Ectodermal cell (in vitro differentiated cells): ENCODE results near the gene RNF151.
"Not testable (repeated sequence)": the region's sequence is repeated elsewhere in the genome, so short reads cannot be mapped to it uniquely, and the experiment has no call there.

ENCODE experiments used
- H3K27ac ChIP-seq: 2 replicates; pipeline ENCODE4 v1.7.0; 2013; ENCODE audit warnings: mild to moderate bottlenecking, low read depth, low read length; ENCODE audit not compliant: insufficient read depth, poor library complexity, severe bottlenecking
- H3K27me3 ChIP-seq: 2 replicates; pipeline ENCODE4 v1.7.0; 2013; ENCODE audit warnings: mild to moderate bottlenecking, low read length; ENCODE audit not compliant: insufficient read depth, control insufficient read depth, poor library complexity, severe bottlenecking
- H3K36me3 ChIP-seq: one replicate; pipeline ENCODE4 v1.7.0; 2013; ENCODE audit warnings: low read length; ENCODE audit not compliant: control insufficient read depth, insufficient read depth
- H3K4me1 ChIP-seq: one replicate; pipeline ENCODE4 v1.7.0; 2013; ENCODE audit warnings: low read length; ENCODE audit not compliant: control insufficient read depth, insufficient read depth
- H3K4me3 ChIP-seq: 2 replicates; pipeline ENCODE4 v1.7.0; 2013; ENCODE audit warnings: low read depth, low read length, control low read depth; ENCODE audit not compliant: insufficient read depth
- H3K9me3 ChIP-seq: 2 replicates; pipeline ENCODE4 v1.7.0; 2013; ENCODE audit warnings: mild to moderate bottlenecking, low read length, moderate library complexity; ENCODE audit not compliant: control insufficient read depth
- WGBS, 2 experiments: methylation state at CpG; one replicate each; pipeline ENCODE4 v1.1.7; 2013; ENCODE audit warnings: missing lambda C conversion rate in 2 of 2; 5-methylcytosine and 5-hydroxymethylcytosine counted together

RNF151 gene

DNA sequence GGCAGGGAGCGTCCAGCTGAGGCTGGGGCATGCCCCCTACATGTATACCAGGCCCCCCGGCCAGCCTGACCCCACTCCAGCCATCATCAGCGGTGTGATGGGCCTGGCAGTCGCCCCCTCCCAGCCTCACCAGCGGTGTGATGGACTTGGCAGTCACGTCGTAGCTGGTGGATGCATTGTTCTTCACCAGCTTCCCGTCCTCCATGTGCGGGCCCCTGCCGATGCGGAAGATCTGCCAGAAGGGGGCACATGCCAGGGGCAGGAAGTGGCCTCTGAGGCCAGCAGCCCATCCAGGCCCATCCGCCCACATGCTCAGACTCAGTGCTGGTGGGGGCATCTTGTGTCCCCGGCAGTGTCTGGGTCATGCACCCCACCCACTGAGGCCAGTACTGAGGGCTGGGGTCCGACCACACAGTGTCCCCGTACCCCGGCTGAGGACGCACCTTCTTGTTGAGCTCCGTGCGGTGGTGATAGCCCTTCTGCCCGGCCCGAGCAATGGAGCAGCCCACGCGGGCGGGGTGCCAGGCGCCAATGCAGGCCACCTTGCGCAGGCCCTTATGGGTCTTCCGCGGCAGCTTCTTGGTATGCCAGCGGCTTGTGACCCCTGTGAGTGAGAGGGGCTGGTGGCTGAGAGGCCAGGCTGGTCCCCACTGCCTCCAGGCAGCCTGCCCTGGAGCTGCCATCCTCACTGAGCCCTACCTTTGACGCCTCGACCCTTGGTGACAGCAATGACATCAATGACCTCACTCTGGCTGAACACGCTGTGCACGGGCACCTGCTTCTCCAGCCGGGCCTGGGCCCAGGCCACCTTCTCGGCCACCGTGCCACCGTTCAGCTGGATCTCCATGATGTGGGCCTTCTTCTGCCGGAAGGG lies 19.9 kb upstream of the RNF151 start:
- Histone ChIP-seq H3K36me3 (no peaks in the 10 kb centered on the region), H3K4me3 (no peak overlapping the region), H3K27ac (no peak overlapping the region), H3K27me3 (no peaks in the 10 kb centered on the region), H3K9me3 (no peaks in the 10 kb centered on the region), H3K4me1 (peaks cover 5% of the 10 kb centered on the region)
- 93% methylated on average over 38 of the region's 38 CpGs for WGBS, 2 experiments

DNA sequence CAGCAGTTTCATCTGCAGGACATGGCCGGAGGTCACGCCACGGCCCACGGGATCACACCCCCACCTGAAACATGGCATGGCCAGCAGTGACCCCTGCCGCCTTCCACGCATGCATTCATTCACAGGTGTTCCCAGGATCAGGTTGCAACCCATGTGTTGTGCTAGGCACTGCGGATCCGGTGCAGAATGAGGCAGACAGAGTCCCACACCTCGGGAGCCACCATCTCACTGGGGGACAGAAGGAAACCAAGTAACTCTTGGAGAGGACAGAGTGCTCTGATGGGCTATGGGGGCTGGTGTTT lies 19.3 kb upstream of the RNF151 start:
- no peaks in the 10 kb centered on the region for H3K27me3 ChIP-seq
- H3K9me3 ChIP-seq: no peaks in the 10 kb centered on the region
- H3K27ac ChIP-seq: no peak overlapping the region
- H3K4me1 ChIP-seq: peaks cover 2% of the 10 kb centered on the region
- WGBS, 2 experiments: 93 to 94% methylated on average over 9 of the region's 9 CpGs
- no peaks in the 10 kb centered on the region for H3K36me3 ChIP-seq
- no peak overlapping the region for H3K4me3 ChIP-seq

DNA sequence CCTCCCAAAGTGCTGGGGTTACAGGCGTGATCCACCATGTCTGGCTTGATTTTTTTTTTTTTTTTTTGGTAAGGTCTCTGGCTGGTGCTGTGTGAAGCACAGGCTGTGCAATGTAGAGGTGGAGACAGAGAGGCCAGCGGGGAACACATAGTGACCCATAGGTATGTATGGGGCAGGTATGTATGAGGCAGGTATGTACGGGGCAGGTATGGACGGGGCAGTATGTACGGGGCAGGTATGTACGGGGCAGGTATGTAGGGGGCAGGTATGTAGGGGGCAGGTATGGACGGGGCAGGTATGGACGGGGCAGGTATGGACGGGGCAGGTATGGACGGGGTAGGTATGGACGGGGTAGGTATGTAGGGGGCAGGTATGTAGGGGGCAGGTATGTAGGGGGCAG lies 17.1 kb upstream of the RNF151 start:
- WGBS, 2 experiments: 95 to 96% methylated on average over 11 of the region's 11 CpGs
- H3K27me3 ChIP-seq: no peaks in the 10 kb centered on the region

DNA sequence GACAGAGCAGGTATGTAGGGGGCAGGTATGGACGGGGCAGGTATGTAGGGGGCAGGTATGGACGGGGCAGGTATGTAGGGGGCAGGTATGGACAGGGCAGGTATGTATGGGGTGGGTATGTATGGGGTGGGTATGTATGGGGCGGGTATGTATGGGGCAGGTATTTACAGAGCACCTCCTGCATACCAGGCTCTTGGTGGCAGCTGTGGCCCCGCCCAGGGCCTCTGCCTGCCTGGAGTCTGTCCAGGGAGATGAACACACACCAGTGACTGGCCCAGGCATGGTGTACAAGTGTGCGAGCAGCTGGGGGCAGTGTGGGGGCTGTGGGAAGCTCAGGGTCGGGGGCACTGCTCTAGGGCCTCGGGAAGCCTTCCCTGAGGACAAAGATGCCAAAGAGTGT lies 16.6 kb upstream of the RNF151 start:
- H3K4me3 ChIP-seq: no peak overlapping the region
- no peaks in the 10 kb centered on the region for H3K4me1 ChIP-seq
- WGBS, 2 experiments: 89% methylated on average over 7 of the region's 7 CpGs
- H3K27me3 ChIP-seq: no peaks in the 10 kb centered on the region
- H3K9me3 ChIP-seq: no peaks in the 10 kb centered on the region
- no peaks in the 10 kb centered on the region for H3K36me3 ChIP-seq
- H3K27ac ChIP-seq: no peak overlapping the region

More for the DNA sequence above, 17.1 kb upstream of the RNF151 start:
- Histone ChIP-seq H3K4me1 (no peaks in the 10 kb centered on the region), H3K27ac (no peak overlapping the region), H3K36me3 (no peaks in the 10 kb centered on the region), H3K9me3 (no peaks in the 10 kb centered on the region), H3K4me3 (no peak overlapping the region)

DNA sequence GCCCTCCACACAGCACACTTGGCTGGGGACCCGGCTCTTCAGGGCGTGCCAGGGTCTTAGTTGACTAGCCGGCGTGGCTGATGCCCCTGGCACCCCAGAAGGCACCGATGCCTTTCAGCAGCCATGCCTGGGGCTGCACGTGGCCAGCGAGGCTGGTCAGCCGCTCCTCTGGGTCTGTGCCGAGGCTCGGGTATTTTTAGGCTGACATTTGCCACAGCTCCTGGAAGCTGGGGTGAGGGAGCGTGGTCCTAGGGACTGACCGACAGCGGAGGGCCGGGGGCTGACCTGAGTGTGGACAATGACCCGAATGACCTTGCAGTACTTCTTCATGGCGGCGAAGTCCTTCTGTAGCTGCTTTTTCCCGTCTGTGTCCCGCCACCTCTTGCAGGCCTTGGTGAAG lies 16.1 kb upstream of the RNF151 start:
- H3K27me3 ChIP-seq: no peaks in the 10 kb centered on the region

DNA sequence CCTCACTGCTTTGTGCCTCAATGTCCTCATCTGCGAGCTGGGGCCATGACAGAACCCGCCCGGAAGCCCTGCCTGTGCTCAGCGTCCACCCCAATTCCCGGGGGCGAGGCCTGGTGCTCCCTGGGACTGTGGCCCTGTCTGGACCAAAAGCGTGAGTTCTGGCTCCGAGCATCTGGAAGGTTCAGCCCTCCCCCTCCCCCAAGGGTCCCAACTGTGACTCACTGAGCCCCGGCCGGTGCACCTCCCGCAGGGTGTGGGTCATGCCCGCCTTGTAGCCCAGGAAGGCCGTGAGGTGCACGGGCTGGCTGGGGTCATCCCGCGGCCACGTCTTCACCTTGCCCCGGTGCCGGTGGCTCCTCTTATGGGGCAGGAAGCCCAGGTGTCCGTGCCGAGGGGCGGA lies 12.9 kb upstream of the RNF151 start:
- 94 to 95% methylated on average over 22 of the region's 22 CpGs for WGBS, 2 experiments
- no peak overlapping the region for H3K27ac ChIP-seq
- peaks cover under 1% of the 10 kb centered on the region for H3K27me3 ChIP-seq
- H3K4me3 ChIP-seq: no peak overlapping the region
- H3K4me1 ChIP-seq: no peaks in the 10 kb centered on the region
- no peaks in the 10 kb centered on the region for H3K9me3 ChIP-seq
- H3K36me3 ChIP-seq: no peaks in the 10 kb centered on the region

More for the DNA sequence above, 16.1 kb upstream of the RNF151 start:
- 93 to 94% methylated on average over 19 of the region's 19 CpGs for WGBS, 2 experiments
- H3K27ac ChIP-seq: no peak overlapping the region
- H3K9me3 ChIP-seq: no peaks in the 10 kb centered on the region
- H3K36me3 ChIP-seq: no peaks in the 10 kb centered on the region
- H3K4me3 ChIP-seq: no peak overlapping the region
- no peaks in the 10 kb centered on the region for H3K4me1 ChIP-seq

DNA sequence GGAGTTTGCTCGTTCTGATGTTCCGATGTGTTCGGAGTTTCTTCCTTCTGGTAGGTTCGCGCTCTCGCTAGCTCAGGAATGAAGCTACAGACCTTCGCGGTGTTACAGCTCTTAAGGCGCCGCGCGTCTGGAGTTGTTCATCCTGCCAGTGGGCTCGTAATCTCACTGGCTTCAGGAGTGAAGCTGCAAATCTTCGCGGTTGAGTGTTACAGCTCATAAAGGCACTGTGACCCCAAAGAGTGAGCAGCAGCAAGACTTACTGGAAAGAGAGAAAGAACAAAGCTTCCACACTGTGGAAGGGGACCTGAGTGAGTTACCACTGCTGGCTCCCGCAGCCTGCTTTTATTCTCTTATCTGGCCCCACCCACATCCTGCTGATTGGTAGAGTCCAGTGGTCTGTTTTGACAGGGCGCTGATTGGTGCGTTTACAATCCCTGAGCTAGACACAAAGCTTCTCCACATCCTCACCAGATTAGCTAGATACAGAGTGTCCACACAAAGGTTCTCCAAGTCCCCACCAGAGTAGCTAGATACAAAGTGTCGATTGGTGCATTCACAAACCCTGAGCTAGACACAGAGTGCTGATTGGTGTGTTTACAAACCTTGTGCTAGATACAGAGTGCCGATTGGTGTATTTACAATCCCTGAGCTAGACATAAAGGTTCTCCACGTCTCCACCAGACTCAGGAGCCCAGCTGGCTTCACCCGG lies 9.1 kb upstream of the RNF151 start:
- WGBS, 2 experiments: 93 to 94% methylated on average over 19 of the region's 22 CpGs

DNA sequence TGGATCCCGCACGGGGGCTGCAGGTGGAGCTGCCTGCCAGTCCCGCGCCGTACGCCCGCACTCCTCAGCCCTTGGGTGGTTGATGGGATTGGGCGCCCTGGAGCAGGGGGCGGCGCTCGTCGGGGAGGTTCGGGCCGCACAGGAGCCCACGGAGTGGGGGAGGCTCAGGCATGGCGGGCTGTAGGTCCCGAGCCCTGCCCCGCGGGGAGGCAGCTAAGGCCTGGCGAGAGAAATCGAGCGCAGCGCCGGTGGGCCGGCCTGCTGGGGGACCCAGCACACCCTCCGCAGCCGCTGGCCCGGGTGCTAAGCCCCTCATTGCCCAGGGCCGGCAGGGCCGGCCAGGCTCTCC lies 8.5 kb upstream of the RNF151 start:
- H3K27ac ChIP-seq, H3K36me3 ChIP-seq, H3K27me3 ChIP-seq, H3K4me3 ChIP-seq, H3K9me3 ChIP-seq: not testable (repeated sequence)
- 95 to 96% methylated on average over 30 of the region's 30 CpGs for WGBS, 2 experiments
- peaks cover 15% of the 10 kb centered on the region for H3K4me1 ChIP-seq

More for the DNA sequence above, 9.1 kb upstream of the RNF151 start:
- not testable (repeated sequence) for H3K9me3 ChIP-seq, H3K27me3 ChIP-seq, H3K4me3 ChIP-seq, H3K36me3 ChIP-seq, H3K27ac ChIP-seq, H3K4me1 ChIP-seq

DNA sequence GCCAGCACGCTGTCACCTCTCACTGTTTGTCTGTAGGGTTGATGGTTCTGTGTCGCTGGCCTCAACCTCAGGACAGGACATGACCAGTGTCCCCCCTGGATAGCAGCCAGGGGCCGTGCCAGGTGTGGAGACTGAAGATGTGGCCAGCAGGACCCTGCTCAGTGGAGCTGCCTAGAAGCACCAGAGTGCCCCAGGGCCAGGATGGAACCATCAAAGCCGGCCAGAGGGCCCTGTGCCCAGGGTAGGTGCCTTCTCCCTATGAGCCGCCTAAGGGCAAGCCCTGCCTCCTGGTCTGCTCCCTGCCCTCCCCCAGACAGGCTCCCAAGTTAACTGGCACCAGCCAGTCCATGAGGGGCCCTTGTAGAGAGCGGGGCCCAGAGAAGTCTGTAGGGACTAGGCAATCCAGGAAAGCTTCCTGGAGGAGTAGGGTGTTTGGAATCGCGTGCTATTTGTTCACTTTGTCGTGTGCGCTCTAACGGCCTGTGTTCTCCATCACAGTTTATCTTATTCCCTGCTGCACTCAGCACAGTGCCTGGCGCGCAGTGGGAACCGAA lies 7.9 kb upstream of the RNF151 start:
- 64 to 65% methylated on average over 14 of the region's 14 CpGs for WGBS, 2 experiments
- peaks cover 4% of the 10 kb centered on the region for H3K27me3 ChIP-seq
- H3K4me3 ChIP-seq: peak overlapping the region; percentile 93
- peaks cover 5% of the 10 kb centered on the region for H3K36me3 ChIP-seq
- H3K27ac ChIP-seq: no peak overlapping the region
- peaks cover 21% of the 10 kb centered on the region for H3K4me1 ChIP-seq
- no peaks in the 10 kb centered on the region for H3K9me3 ChIP-seq

DNA sequence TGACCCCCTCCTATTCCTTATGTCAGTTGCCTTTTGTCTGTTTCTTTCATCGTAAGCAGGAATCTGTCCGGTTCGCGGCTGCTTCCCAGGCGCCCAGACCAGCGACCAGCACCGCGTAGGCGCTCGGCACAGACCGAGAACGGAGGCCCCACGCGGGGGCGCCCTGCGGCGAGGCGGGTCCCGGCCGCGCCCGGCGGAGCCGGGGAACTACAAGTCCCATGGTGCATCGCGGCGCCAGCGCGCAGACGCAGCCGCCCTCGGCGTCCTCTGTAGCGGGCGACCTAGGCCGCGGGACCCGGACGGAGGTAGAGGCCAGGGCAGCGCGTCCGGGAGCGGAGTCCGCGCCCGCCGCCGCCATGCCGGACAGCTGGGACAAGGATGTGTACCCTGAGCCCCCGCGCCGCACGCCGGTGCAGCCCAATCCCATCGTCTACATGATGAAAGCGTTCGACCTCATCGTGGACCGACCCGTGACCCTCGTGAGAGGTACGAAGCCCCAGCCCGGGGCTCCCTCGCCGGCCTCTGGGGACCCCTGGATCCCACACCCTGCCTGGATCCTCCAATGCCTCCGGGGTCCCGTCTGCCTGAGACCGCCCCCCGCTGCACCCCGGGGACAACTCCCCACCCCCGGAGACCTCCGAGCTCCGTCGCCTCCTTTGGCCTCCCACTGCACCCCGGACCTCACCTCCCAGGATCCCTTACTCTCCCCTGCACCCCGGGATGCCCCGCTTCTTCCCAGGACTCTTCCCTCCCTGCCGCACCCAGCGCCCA lies 7.2 kb upstream of the RNF151 start, which contains the start of gene NDUFB10:
TSS of gene NDUFB10 (plus strand) at position 270 of the 771 bp plus-strand sequence. CDS start at position 357, 87 bp downstream.
- Histone ChIP-seq H3K27me3 (peaks cover 4% of the 10 kb centered on the region), H3K4me3 (peak within 1 kb of the TSS; percentile 93), H3K9me3 (no peaks in the 10 kb centered on the region), H3K36me3 (peaks cover 5% of the 10 kb centered on the region), H3K4me1 (peaks cover 21% of the 10 kb centered on the region), H3K27ac (peak within 1 kb of the TSS; percentile 55)
- WGBS, 2 experiments: 0 to 1% methylated on average over 79 of the region's 79 CpGs
